NCI-H748 (cell line): ENCODE data around the gene PTPRG.

Source experiments
- DNase-seq: peaks from one replicate; lab custom pipeline; 2025; ENCODE audit not compliant: unreplicated experiment; lab: John Stamatoyannopoulos, UW

Gene PTPRG

DNA sequence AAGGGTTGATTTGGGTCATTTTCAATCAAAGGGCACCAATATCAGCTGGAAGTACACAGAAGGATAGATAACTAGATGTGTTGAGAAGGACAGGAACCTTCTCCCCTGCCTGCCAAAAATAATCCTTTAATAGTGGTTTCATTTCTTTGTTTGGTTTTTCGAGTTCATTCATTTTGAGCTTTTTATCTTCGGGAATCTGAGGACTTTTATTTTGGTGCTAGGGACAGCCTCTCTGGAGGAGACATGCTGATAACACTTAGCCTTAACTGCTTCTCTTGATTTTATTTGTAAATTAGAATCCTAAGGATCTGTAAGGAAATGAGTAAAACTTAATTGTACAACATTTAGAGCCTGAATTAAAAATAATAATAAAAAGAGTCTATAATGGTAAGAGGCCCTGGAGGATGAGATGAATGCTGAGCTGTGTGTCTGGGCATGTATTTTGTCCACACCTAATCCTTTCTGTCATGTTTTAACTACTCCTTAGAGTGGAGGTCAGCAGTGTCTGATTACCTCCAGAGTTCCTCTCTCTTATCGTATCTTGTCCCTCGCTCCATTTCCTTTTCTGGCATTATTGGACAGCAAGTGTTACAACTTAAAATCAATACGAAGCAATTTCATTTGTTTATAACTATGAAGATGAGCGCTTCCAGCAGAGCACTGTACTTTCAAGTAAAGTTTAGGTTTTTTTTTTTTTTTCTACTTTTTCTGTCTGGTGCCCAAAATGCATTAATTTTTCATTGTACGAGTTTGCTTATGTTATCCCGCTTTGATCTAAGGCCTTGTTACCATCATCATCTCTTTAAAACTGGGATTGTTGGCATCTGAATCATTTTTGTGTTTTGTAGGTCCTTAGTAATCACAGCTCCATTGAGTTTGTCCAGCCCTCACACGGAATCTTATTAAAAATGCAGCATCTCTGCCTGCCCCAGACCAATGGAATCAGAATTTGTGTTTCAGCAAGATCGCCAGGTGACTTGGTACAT, 22.8 kb downstream of the PTPRG start:
- DNase-seq = no peak

DNA sequence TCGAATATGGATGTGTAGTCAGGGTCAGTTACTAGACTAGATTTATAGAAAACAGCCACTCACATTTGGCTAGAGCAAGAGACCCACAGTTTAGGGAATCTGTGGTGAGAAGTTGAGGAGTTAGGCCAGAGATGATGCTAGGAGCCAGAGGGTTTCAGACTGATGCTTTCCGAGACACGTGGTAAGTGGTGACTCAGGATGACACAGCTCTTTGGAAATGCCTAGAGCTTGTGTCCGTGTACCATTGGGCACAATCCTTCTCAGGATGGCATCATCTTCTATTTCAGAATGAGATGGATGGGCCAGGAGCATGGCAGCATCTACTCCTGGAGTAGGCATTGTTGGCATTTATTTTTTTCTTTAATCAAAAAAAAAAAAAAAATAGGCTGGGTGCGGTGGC, 28.5 kb downstream of the PTPRG start:
- no peak for DNase-seq

DNA sequence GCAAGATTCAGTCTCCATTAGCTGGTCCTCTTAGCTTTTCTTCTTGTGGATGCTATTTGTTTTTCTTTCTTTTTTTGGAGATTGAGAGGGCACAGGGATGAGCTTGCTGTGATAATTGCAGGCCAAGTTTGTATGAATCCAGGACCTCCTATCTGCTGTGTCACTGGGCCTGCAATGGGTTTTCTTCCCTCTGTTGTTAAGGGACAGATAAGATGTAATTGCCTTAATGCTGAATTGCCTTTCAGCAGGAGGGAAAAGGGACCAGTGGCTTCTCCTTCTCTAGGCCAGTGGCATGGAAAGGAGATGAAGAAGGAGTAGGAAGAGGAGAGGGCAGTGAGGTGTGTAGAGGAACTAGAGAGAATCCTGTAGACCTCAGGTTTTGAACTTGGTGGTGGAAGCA, 29.9 kb downstream of the PTPRG start:
- no peak for DNase-seq

DNA sequence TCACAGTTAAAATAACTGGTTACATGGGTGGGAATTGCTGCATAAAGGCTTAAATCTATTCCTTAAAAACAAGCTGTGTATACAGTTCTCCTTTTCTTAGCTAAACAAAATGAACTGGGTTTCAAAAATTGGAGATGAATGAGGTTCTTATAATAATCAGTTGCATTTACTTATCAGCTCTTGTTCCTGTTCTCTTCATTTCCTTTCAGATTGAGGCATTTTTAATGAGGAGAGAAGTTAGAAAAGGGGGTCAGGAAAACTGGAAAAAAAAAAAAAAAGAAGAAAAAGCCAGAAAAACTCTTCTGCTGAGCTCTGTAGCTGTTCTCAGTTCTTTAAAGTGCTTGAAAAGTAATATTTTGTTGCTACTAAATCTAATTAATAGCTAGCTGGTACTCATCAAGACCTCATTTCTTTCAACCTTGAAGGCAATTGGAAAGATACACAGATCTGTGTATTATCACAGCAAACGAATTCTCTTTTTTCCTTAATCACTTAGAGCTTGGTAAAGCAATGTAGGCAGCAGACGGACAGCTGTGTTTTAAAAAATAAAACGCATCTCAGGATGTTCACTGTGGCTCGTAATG, 32.2 kb downstream of the PTPRG start:
- DNase-seq = no peak

DNA sequence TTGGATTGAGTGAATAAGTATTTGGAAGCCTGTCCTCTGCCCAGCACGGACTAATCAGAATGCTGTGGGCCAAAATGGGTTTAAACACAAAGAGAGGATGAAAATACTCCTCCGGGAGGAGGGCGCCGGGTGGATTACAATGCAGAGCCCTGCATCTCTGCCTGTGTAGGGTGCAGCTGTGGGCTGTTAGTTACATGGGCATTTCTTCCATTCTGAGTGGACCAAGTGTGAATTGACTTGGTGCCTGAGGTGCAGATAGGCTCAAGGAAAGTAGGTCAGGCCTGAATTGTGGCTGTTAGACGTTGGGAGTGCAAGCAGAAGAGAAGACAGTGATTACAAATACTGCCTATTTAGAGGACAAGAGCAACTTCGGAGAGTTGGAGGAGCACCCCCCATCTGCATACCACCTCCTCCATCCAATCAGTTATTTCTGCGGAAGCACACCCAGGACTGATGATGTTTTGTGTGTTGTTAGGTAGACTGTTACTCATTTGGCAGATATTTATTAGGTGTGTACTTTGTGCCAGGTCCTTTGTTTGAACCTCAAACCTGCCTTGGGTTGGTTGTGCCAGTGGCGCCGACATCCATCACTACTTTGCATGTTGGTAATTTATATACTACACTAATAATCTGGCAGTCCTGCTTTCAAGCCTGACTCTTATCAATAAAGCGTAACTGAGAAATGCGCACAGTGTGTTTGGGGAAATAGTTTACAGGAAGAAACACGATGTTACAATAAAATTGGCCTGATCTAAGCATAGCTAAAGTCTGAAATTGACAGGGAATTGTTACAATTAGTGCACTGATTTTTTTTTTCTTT, 33.0 kb downstream of the PTPRG start:
- DNase-seq = no peak

DNA sequence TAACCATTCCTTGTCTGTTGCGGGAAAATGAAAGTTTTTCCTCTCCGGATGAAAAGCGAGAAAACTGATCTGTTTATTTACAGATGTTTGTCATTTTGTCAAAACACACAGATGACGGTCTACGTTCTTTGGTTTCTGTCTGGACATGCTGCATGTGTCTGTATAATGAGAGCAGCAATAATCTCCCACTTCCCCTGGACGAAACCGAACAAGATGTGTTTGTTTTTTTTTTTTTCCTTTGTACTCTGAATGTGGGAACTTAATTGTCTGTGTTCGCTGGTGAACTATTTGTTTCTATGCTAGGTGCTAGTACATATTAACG, 33.6 kb downstream of the PTPRG start:
- no peak for DNase-seq

DNA sequence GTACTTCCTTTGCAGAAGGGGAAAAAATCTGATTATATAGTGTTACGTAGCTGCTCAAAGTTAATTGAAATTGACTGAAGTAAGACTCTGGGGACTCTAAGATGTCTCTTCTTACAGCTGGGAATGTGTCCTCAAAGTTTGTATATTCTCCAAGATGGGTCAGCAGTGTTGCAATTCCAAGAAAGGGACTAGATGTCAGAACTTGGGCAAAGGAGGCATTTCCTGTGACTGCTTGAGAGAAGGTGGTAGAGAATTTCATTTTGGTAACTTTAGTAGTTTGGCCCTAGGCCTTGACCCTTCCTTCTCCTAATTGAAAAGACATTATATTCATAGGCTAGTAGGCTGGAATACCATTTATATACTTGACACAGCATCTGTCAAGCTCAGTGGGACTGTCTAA, 33.9 kb downstream of the PTPRG start:
- no peak for DNase-seq

DNA sequence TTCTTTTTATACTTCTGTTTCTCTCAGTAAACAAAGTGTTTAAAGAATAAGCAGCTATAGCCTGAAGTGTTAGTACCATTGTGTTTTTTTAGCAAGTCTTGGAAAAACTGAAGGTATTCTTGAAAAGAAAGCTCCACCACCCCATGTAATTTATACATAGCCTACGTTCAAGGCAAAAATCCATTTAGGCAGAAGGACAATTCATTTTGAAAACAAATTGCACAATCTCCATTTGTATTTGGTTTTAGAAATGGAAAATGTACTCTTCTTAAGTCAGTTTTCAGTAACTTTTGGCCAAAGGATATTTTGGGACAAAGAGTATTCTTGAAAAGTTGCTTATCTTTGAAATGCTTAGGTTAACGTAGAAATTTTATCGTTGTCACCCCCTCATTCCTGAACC, 34.5 kb downstream of the PTPRG start:
- no peak for DNase-seq

DNA sequence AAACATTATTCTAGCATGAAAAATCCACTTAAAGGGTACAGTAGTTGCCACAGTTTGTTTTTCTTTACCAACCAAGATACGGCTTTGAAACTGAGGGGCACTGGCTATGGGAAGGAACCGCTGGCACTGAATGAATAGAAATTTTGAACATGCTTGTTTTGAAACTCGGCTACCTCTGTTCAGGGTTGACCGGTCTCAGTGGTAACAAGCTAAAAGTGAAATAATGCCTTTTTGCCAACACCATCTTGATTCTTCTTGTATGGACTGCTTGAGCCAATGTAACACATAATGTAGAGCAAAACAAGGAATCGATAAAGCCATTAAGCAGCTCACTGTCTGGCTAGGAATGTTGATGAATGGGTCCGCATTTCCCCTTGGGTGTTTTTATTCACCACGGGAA, 36.5 kb downstream of the PTPRG start:
- no peak for DNase-seq

DNA sequence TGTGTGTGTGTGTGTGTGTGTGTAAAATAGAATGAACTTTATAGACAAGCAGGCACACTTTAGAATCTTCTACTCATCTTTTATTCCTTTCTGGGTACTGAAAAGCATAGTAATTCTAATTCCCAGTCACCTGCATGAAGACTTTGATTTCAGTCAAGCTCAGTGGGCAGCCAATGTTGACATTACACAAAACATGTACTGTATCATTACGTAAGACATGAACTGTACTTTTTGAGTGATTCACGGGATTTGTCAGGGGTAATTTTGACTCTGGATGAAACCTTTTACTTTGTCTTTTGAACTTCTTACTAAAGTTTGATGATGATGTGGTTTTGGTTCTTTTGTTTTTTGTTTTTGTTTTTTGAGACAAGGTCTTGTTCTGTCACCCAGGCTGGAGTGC, 38.8 kb downstream of the PTPRG start:
- DNase-seq = no peak

DNA sequence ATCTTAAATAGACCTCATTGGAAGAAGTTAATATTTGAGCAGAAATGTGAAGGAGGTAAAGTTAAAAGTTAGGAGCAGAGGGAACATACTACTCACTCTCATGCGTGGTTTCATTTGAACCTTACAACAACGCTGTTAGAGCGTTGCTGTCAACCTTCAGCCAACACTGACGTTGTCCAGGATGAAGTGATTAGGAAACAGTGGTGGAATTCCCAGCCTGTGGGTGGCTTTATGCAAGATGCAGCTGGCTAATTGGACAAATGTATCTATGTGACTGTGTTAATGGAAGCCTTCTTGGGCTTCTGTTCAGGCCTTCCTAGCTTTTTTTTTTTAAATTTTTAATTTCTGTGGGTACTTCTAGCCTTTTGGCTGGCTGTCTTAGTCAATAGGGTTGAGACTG, 40.5 kb downstream of the PTPRG start:
- DNase-seq = no peak

DNA sequence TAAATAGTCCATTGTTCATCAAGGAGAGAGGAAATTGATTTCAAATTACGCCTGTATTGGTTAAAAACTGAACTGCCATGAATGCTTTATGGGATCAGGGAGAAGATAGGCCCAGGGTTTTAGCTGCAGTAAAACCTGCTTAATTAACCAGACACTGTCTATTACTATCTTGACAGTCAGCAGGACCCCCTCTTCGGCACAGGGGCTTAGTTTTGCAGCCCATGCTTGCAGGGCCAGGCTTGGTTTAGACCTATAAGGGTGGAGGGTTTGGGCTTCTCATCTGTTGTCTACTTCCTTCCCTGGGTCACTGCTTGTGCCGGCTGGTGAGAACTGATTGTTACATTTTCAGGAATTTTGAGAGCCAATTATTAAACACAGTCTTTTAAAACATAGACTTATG, 41.1 kb downstream of the PTPRG start:
- no peak for DNase-seq

DNA sequence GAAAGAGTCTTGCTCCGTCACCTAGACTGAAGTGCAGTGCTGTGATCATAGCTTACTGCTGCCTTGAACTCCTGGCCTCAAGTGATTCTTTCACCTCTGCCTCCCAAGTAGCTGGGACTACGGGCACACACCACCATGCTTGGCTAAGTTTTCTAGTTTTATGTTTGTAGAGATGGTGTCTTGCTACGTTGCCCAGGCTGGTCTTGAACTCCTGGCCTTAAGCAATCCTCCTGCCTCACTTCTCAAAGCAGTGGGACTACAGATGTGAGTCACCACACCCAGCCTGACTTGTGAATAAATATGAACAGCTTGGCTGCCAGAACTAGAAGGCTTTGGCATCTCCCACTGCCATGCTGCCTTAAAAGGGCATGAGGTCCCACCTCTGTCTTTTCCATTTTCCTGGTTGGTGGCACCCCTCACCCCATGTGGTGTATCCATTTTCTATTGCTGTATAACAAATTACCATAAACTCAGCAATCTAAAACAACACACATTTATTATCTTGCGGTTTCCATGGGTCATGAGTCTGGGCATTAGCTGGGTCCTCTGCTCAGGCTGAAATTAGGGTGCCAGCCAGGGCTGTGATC, 44.3 kb downstream of the PTPRG start:
- DNase-seq = no peak

DNA sequence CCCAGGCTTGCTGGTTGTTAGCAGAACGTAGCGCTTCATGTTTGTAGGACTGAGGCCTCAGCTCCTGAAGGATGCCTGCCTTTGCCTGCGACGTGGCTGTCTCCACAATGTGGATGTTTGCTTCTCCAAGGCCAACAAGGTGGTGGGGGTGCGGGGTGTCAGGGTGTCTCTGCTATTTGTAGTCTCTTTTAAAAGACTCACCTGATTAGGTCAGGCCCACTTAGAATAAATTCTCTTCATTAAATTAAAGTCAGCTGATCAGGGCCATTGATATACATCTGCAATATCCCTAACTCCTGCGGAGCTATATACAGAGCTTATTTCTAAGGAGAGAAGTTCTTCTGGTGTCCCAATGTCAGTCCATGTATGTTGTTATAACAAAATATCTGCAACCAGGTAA, 44.8 kb downstream of the PTPRG start:
- no peak for DNase-seq

DNA sequence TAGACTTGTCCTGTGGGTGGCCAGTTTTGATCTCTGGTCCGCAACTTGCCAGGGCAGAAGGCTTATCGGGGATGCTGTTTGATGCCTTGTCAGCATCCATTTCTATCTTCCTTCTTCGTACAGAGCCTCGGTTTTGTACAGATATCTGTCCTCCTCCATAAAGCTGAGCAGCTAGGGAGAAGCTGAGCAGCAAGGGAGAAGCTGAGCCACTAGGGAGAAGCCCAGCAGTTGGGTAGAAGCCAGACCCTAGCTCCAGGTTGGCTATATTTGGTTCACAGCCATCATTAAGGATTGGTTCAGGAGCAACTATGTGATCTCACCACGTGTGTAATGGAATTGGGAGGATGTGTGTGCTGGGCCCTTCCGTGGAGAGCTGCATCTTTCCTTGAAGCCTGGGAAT, 46.7 kb downstream of the PTPRG start:
- DNase-seq = no peak

DNA sequence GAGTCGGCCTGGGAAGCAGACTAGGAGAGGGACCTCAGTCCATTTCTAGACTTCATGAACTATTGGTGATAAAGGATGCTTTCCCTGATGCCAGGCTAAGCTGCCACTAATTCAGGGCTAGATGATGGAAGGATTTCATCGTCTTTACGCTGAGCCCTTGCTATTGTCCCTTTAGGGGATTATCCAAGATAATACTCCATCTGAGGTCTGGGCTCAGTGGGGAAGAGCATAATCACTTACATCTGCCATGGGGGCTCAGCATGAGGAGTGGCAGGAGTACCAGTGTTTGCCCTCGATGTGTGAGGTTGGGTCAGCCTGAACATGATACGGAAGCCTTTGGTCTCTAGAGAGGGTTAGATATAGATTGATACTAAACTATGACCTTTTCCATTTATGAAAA, 47.3 kb downstream of the PTPRG start:
- no peak for DNase-seq

DNA sequence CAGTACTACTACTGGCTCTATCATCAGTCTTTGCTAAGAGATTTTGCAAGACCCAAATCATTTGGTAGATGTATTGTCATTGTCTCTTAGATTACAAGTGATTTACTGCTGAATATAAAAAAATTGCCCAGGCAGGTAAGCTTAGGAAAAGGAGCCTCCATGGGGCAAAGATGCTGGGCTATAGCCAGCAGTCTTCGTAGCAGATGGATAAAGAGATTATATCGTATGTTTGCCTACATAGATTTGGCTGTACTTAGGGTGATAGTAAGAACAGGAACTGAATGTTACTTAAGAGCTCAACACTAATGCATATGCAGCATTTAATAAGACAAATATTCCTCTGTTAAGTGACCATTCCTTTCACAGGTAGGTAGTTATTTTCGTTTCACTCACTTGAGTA, 48.9 kb downstream of the PTPRG start:
- no peak for DNase-seq

DNA sequence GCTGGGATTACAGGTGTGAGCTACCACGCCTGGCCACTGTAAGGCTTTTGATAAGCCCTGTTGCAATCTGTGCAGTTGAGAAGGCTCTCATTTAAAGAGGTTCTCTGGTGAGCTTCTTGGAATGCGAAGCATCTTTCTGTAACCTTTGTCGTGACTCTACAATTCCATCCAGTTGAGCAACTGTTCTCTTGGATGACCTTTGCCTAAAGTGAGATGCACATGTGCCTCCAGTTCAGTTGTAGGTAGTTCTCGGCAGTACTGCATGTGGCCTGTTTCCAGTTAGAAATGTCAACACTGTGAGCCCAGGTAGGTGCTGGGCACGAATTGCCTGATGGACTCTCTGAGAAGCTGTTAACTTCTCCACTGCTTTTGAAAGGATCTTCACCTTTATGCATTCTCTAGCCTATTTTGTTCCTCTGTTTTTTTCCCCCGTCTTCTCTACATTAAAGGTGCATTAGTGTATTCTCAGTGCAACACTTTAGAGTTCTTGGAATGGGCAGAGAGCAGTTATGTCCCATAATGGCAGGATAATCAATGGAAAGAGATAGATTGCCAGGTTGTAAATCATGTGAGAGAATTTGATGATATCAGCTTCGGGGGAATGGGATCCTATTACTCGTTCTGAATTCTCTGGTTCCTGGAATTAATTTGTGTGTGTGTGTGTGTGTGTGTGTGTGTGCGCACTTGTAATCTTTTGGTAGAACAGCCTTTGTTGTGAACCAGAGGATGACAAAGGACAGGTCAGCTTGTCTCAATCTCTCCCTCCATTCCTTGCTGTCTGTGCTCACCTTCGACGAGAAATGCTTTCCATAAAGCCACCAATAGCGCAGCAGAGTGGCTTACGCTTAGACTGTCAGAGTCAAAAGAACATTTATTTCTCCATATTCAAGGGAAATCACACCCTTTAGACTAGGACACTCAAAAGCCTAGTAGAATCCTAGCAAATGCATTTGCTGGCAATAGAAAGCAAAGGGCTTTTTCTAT, 51.1 kb downstream of the PTPRG start:
- no peak for DNase-seq

DNA sequence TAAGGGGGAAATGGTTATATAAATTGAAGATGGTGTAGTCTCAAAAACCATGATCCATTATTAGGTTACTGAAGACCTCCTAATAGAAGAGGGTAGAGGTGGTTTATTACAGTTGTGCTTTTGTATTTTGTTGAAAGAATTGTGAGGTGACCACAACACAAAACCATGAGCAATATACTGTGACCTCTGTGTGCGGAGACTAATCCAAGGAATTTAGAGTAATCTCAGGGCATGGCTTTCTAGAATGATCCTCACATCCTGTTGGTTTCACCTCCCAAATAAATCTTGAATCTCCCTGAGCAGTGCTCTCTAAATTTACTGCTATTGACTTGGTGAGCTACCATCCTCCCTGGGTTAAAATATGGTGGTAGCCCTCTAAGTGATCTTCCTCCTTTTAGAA, 52.3 kb downstream of the PTPRG start:
- DNase-seq = no peak

DNA sequence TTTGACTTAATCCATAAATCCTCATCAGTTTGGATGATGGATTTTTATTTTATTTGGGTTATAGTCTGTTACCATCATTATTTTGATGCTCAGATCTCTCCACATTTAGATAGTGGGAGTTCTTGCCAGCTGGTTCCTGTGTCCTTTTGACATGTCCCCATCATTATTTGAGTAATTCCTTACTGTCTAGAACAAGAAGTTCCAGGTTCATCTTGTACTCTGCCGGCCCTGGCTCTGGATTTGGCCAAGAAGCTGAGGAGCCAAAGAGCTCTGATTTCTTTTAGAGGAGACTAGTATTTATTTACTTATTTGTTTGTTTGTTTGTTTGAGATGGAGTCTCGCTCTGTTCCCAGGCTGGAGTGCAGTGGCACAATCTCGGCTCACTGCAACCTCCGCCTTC, 54.3 kb downstream of the PTPRG start:
- DNase-seq = no peak
